ENCODE data around the gene RPL13.

RPL13 gene

GRCh38 chr16:89560378-89561141, at the start of gene RPL13:
Gene RPL13 (plus strand): TSS chr16:89560682. CDS start chr16:89560960, 278 bp downstream.
- DNase-seq (ENCODE audit: low read depth in 2 of 2) = peak; percentile 78 to 84

DNA sequence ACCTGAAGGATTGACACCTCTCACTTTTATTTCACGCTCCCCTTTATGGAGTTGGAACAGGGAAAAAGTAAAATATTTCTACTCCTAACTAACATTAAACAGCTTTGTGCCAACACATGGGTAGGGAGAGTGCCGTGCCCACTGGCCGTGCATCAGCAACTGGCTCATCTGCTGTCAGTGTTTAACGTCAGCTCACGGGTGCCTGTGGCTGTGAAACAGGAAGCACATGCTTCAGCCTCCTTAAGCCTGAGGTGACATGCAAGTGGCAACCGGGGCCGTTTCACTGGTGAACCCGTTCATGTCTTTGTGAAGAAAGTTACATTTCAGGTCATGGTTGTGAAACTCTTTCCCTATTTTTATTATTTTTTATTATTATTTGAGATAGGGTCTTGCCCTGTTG, 49.1 kb upstream of the RPL13 start:
- DNase-seq (ENCODE audit: low read depth in 2 of 2) = no peak

- no peak for DNase-seq (ENCODE audit: low read depth in 2 of 2)
Observed at GRCh38 chr16:89512453-89512852, 48.0 kb upstream of the RPL13 start.

- no peak for DNase-seq (ENCODE audit: low read depth in 2 of 2)
Observed at GRCh38 chr16:89517128-89517527, 43.4 kb upstream of the RPL13 start.

DNA sequence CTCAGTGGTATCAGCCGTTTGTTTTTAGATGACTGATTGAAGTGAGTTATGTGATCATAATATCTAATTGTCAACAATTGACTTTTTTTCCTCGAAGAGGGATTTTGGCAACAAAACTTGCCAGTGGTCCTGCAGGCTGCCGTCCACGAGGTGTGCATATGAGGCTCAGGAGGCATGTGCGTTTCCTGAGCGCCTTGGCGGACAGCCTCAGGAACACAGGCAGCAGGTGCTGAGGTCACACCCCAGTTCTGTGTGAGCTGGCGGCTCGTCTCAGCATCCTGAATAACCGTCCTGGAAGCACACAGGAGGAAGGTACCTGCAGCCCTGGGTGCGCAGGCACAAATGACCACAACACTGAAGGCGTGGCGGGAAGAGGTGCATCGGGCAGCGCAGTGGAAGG, 40.6 kb upstream of the RPL13 start:
- no peak for DNase-seq (ENCODE audit: low read depth in 2 of 2)

DNA sequence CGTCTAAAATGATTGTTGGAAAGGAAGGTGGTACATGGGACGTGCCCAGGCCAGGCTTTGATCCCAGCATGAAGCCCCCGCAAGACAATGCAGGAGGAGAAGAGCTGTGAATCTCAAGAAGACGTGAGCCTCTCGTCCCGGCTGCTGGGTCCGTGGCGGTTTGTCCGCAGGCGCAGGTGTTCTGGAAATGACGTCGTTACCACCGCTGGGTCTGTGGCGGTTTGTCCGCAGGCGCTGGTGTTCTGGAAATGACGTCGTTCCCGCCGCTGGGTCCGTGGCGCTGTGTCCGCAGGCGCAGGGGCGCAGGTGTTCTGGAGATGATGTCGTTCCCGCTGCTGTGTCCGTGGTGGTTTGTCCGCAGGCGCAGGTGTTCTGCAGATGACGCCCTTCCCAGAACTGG, 38.2 kb upstream of the RPL13 start:
- DNase-seq (ENCODE audit: low read depth in 2 of 2) = no peak

DNA sequence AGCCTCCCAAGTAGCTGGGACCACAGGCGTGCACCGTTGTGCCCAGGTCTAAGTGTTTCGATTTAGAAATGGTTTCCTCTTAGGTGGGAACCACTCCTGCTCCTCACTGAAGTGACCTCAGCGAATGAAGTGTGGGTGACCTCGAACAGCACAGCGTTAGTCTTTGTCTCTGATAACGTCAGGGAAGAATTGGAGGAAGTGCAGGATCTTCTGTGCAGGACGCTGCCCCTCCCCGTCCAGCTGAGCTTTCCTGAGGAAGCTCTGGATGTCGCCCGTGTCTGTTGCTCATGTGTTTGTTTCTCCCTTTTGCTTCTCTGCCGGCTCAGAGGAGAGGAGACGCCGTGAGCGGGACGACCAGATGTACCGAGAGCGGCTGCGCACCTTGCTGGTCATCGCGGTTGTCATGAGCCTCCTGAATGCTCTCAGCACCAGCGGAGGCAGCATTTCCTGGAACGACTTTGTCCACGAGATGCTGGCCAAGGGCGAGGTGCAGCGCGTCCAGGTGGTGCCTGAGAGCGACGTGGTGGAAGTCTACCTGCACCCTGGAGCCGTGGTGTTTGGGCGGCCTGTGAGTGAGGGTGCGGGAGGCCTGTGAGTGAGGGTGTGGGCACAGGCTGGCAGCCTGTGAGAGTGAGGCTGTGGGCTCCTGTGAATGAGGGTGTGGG, 36.7 kb upstream of the RPL13 start:
- no peak for DNase-seq (ENCODE audit: low read depth in 2 of 2)

DNA sequence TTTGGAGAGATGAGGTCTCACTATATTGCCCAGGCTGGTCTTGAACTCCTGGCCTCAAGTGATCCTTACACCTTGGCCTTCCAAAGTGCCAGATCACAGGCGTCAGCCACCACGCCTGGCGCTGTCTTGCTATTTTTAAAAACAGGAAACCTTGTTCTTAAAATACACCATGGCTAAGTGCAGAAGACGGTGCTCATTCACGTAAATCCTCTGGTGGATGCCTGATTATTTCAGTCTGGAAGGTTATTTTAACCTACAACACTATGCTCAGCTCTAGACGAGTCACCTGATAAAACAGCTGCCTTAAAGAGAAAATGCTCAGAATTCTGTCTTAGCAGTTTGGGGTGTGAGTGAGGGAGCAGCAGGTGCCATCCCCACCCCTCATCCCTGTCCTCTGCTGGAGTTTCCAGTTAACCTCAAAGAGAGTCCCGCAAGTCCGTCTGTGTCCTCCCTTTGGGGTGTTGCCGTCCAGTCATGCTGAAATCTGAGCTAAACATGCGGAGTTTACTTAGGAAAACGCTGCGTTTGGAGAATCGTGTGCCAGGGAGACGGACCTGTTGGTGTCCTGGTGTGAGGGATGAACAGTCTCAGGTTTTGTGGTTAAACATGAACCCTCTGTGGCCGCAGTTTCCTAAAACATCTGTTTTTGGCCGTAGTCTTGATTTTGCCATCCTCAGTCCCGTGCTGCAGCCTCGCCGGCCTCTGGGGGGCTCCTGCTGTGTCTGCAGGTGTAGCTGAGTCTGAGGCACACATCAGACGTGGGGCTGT, 35.2 kb upstream of the RPL13 start:
- DNase-seq (ENCODE audit: low read depth in 2 of 2) = no peak

GRCh38 chr16:89529097-89529496, 31.4 kb upstream of the RPL13 start:
- DNase-seq (ENCODE audit: low read depth in 2 of 2) = no peak

DNA sequence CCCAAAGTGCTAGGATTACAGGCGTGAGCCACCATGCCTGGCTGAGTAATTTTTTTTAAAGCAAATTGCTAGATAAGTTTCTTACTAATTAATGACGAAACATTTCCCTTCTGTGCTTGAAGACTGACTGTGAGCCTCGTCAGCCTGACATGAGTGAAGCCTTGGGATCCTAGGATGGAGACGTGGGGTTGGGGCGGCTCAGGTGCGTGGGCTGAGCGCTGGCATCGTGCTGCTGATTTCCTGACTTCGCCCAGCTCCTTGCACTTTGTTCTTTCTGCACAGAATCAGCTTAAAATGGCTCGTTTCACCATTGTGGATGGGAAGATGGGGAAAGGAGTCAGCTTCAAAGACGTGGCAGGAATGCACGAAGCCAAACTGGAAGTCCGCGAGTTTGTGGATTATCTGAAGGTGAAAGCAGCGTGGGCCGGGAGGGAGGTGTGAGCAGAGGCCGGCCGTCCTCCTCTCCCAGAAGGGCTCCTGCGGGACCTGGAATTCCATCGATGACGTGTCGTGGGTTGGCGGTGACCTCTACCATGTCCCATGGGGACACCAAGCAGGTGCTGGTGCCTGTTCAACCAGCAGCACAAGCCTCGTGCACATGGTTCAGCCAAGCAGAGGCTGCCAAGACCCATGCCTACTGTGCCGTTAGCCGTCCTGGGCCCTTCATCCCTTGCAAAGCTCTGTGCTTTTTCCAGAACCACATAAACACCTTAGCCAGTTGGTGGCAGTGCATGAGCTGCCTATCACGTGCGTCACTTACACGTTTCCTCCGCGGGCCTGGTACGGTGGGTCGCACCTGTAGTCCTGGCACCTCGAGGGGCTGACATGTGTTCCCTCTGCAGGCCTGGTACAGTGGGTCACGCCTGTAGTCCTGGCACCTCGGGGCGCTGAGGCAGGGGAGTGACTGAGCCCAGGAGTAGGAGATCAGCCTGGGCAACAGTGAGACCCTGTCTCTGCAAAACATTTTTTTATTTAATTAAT, 29.8 kb upstream of the RPL13 start:
- no peak for DNase-seq (ENCODE audit: low read depth in 2 of 2)

DNA sequence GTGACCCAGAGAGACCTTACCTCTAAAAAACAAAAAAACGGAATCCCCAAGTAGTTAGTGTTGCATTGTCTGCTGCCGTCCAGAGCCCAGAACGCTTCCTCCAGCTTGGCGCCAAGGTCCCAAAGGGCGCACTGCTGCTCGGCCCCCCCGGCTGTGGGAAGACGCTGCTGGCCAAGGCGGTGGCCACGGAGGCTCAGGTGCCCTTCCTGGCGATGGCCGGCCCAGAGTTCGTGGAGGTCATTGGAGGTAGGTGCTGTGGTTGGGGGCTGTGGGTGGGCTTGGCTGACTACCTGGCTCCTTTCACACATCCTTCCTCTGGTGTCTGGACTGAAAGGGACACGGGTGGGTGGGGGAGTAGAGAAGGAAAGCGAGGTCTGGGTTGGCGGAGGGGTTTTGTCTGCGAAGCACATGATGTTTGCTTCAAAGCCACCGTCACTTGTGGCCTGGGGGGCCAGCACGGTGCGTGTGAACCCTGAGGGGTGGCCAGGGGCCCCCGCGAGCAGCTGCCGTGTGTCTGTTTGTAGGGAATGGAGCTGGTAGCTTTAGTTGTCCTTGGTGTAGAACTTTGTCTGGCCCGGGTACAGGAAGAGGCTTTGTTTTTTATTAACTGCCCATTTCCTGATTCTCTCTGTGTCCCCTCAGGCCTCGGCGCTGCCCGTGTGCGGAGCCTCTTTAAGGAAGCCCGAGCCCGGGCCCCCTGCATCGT, 28.5 kb upstream of the RPL13 start:
- DNase-seq (ENCODE audit: low read depth in 2 of 2) = no peak

- DNase-seq (ENCODE audit: low read depth in 2 of 2) = no peak
Observed at GRCh38 chr16:89534252-89534756, 26.2 kb upstream of the RPL13 start.

GRCh38 chr16:89536371-89536770, 24.1 kb upstream of the RPL13 start:
- no peak for DNase-seq (ENCODE audit: low read depth in 2 of 2)

DNA sequence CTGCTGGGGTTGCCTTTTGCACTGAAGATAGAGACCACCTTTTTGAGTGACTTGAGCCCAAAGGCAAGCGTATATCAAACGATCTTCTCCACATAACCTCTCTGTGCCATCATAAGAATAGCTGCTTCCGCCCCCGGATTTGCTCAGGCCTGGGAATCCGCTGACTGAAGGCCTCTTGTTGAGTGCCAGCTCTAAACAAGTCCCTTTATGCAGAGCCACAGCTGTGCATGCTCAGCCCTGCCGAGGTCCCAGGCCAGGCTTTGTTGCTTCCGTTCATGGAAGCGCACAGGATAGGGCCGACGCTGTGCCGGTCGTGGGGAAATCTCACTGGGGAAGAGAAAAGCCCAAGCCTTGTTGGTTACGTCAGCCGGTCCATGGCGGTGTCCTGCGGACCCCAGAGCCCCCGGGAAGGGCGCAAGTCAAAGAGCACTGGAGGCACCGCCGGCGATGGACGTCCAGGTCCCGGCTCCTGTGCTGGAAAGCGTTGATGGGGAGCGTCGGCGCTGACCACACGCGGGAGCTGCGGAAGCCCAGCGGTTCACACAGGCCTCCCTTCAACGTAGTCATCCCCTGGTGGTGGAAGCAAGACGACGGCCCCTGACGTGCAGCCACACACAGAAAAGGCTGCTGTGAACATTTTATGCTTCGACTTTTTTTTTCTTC, 23.5 kb upstream of the RPL13 start:
- no peak for DNase-seq (ENCODE audit: low read depth in 2 of 2)

DNA sequence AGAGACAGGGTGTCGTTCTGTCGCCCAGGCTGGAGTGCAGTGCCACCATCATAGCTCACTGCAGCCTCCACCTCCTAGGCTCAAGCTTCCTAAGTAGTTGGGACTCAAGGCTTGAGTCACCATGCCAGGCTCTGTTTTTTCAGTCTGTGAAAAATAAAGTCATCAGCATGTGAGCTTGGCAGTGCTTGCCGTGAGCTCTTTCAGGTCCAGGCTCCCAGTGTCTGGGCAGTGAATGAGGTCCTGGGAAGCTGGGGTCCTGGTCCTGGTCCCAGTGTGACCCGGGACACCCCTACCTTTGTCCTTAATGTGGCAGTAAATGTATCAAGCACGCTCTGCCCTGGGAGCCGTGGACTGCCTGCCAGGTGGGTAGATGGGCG, 22.9 kb upstream of the RPL13 start:
- no peak for DNase-seq (ENCODE audit: low read depth in 2 of 2)

GRCh38 chr16:89538286-89538685, 22.2 kb upstream of the RPL13 start:
- DNase-seq (ENCODE audit: low read depth in 2 of 2) = no peak

DNA sequence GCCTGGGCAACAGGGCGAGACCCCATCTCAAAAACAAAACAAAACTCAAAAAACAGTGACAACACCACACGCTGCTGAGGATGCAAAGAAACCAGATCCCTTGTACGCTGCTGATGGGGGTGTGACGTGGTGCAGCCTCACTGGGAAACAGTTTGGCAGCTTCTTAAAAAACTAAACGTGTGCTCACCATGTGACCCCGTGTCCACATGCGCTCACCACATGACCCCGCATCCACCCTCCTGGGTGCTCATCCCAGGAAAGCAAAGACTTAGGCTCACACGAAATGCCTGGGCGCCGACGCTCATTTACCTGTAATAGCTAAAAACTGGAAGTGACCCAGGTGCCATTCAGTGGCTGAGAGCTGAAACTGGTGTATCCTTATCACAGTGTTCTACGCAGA, 19.9 kb upstream of the RPL13 start:
- no peak for DNase-seq (ENCODE audit: low read depth in 2 of 2)

GRCh38 chr16:89541792-89542191, 18.7 kb upstream of the RPL13 start:
- no peak for DNase-seq (ENCODE audit: low read depth in 2 of 2)

GRCh38 chr16:89544113-89544512, 16.4 kb upstream of the RPL13 start:
- no peak for DNase-seq (ENCODE audit: low read depth in 2 of 2)

DNA sequence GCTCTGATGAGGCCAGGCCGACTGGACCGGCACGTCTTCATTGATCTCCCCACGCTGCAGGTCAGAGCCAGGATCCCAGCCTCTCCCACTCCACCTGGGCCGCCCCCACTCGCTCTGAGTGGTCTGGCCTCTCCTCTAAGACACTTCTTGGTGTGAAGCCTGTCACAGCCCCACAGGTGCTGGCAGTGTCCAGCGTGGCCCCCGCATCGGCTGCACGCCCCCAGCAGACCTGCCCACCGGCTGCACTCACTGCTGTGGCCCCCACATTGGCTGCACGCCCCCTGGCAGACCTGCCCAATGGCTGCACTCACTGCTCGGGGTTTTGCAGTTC, 15.8 kb upstream of the RPL13 start:
- DNase-seq (ENCODE audit: low read depth in 2 of 2) = no peak

Data from stimulated activated CD8-positive, alpha-beta memory T cell treated with anti-CD3 and anti-CD28 coated beads, Interleukin-2, amount 100 ng/mL, for 1 hour (primary cell).